G401.6 (cell line): ENCODE results near the gene DGKG.

Experiments
- FAIRE-seq: peaks from 2 replicates; lab custom pipeline; 2012; peaks lifted over from hg19 to GRCh38; lab: Jason Lieb, UNC

Gene DGKG

DNA sequence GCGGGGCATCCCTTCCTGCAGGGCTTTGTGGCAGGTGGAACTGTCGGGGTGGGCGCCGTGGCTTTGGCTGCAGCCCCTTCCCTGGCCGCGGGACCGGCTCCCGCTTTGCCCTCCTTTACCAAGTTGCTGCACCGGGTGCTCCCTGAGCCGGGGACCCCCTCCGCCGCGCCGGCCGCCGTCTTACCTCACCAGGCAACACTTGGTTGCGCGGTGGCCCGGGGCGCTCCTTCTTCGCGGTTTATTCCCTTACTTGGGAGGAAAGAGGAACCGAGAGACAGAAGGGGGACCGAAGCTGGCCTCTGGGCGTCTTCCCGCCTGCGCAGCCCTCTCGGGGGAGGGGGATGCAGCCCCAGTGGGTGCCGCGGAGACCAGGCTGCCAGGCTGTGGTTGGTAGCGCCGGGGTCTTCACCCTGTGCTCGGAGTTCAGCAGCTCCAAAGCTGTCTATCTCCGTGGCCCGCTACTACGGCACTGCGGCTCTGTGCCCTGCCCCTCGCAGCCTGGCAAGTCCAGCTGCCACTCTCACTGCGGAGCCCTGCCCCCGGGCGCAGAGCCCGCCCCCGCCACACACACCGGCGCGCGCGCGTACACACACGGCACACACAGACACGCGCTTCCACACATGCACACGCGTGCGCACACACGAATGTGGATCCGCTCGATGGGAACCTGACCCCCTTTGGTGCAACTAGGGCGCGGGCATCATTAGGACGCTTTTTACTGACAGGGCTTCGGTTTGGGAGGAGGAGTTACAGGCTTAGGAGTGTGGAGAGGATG, at the start of gene DGKG:
Gene DGKG, minus strand, starts transcription at position 473 of the 775 bp plus-strand sequence. CDS start 41,775 bp downstream, outside the sequence.
- FAIRE-seq, result no peak

GRCh38 chr3:186411089-186411488, 49.1 kb upstream of the DGKG start:
- no peak for FAIRE-seq

DNA sequence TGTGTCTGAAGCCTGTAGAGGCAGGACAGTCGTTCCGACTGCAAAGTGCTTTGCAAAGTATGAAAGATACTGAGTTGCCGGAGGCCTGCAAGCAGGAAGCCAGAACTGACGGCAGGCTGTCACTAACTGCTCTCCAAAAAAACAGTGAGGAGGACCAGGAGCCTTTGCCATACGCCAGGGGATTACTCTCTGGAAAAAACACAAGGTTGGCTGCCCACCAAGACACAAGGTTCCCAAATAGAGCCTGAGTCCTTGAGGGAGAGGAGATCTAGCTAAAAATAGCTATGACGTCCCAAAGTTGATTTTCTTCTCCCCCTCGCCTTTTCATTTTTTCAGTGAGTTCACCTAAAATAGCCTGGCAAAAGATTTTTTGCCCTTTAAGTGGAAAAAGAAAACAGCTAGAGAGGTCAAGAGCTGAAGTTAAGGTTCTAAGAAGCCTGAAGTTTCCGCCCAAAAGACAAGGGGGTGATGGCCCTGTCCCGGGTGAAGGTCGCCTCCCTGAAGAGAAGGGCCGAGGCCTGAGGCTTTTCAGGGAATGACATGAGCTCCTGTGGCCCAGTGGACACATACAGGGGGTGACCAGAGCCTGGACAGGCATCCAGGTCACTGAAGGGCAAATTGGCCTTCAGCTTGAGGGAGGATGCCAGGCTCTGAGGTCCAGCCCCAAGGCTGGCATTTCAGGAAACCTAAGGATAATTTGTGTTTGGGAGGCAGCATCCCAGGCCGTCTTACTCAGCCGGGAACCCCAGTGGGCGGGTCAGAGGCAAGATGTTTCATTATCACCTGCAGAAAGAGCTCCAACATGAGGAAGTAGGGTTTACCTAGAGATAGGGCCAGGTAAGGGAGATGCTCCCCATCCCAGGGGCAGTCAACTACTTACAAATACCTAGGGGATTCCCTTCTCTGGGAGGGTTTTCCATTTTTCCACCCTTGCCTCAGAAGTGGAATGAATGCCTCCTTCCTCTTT, 44.9 kb upstream of the DGKG start:
- FAIRE-seq, result no peak

GRCh38 chr3:186401556-186401955, 39.5 kb upstream of the DGKG start:
- FAIRE-seq, result no peak

GRCh38 chr3:186400662-186401061, 38.6 kb upstream of the DGKG start:
- no peak for FAIRE-seq

DNA sequence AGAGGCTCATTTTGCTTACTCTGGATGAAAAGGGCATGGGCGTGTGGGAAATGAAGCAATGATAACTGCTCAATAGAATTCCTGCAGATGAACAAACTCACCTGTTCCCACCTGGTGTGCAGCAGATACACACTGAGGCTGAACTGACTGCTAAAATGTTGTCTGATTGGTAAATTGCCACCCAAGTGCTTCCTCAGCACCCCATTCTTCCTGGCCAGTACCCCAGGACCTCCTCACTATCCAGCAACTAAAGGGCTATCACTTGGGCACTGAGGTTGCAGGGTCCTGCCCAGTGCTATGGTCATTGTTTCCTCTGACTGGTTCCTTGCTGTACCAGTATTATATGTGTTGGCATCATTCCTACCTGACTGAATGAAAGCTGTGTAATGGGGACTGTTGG, 38.0 kb upstream of the DGKG start:
- FAIRE-seq, result no peak

DNA sequence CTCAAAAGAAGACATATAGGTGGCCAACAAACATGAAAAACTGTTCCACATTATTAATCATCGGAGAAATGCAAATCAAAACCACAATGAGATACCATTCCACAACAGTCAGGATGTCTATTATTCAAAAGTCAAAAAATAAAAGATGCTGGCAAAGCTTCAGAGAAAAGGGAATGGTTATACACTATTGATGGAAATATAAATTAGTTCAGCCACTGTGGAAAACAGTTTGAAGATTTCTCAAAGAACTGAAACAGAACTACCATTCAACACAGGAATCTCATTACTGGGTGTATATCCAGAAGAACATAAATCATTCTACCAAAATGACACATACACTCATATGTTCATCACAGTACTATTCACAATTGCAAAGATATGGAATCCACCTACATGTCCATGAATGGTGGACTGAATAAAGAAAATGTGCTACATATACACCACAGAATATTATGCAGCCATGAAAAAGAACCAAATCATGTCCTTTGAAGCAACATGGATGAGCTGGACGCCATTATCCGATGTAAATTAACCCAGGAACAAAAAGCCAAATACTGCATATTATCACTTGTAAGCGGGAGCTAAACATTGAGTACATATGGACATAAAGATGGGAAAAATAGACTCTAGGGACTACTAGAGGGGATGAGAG, 32.7 kb upstream of the DGKG start:
- FAIRE-seq, result no peak

GRCh38 chr3:186386883-186387560, 25.0 kb upstream of the DGKG start:
- no peak for FAIRE-seq

- no peak for FAIRE-seq
Observed at GRCh38 chr3:186385856-186386602, 24.0 kb upstream of the DGKG start.

GRCh38 chr3:186383026-186383993, 21.3 kb upstream of the DGKG start:
- FAIRE-seq, result no peak

DNA sequence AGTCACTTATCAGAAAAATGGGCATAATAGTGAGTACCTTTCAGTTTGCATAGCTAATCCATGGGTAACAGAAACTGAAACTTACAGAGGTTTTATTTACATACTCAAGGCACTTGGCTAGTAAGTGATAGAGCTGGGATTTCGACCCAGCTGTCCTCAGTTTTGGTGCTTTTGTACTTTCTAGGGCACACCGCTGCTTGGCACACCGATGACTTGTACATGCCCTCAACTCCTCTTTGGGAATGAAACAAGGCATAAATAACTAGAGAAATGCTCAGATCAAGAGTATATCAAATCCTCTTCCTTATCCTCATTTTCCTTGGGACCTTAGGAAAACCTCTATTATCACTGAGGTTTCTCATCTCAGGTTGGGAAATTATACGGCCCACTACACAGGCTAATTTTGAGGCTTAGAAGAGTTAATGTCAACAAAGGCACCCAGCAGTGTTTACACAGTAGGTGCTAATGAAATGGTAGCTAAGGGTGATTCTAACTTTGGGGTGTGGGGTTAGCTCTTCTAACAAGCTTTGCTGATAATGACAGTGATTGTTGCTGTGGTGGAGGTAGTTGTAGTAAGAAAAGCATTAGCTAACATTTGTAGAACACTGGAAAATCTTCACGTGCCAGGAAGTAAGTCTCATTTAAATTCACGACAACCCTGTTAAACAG, 20.3 kb upstream of the DGKG start:
- no peak for FAIRE-seq

DNA sequence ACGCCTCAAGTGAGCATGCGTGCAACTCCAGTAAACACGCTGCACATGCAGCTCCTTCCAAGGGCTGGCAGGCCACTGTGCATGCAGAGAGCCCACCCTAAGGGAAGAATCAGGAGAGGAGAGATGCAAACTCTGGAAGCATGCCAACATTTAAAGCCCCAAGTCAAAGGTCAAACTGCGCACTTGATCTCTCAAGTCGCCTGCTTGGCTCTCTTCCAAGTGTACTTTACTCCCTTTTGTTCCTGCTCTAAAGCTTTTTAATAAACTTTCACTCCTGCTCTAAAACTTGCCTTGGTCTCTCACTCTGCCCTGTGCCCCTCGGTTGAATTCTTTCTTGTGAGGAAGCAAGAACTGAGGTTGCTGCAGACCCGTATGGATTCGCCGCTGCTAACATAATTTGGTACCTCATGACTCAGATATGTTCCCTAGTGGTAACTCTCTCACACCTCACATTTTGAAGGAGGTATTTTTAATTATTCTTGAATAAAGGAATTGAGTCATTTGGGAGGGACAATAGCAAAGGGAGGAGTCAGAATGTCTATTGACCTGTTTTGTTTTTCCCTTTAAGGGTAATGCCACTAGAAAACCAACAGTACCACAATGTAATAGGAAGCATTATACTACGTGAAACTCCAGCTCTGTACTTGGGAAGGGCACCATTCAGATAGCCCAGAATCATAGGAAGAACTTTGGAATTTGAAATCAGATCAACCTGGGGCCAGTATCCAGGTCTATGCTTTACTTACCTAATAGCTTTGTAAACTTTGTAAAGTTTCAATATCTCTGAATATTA, 19.6 kb upstream of the DGKG start:
- no peak for FAIRE-seq

GRCh38 chr3:186380622-186381380, 18.8 kb upstream of the DGKG start:
- no peak for FAIRE-seq

GRCh38 chr3:186375443-186375842, 13.4 kb upstream of the DGKG start:
- FAIRE-seq, result no peak

DNA sequence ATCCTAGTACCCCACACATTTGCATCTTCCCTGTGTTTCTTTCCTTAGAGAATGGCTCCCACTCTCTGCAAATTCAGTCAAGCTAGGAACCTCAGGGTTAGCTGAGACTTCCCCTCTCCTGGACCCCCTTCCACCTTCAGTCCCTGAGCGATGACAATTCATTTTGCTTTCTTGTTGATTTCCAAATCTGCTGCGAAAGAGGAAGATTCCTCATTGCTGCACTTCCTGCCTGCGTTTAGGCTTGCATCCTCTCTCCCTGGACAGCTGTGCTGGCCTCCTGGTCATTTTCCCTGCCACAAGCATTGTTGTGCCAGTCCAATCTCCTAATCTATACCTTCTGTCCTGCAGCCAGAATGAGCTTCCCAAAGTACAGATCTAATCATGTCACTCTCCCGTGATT, 12.3 kb upstream of the DGKG start:
- FAIRE-seq, result no peak

GRCh38 chr3:186369217-186369616, 7.2 kb upstream of the DGKG start:
- no peak for FAIRE-seq

GRCh38 chr3:186368717-186369116, 6.7 kb upstream of the DGKG start:
- FAIRE-seq, result no peak

DNA sequence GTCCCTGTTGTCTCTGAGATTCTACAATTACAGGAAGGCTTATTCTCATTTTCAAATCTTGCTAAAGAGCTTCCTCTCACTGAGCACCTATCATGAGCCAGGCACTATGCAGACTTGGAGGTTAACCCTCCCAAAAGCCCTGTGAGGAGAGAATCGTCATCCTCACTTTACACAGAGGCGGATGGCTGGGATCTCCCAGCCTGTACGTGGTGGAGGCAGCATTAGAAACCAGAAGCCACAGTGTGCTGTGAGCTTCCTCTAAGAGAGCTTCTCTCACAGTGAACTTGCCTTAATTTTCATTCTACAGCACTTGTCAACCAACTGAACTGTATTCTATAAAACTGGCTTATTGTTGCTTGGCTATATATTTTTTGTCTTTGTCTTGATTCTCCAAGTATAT, 6.1 kb upstream of the DGKG start:
- FAIRE-seq, result no peak
